ENCODE measurements around the gene CFC1B.
"Not testable (repeated sequence)": the region's sequence is repeated elsewhere in the genome, so short reads cannot be mapped to it uniquely, and the experiment has no call there.

Gene CFC1B

GRCh38 chr2:130571929-130572328, 50.9 kb downstream of the CFC1B start:
- not testable (repeated sequence) for H3K27ac ChIP-seq

- H3K27ac ChIP-seq, result not testable (repeated sequence)
These were observed 53.2 kb downstream of the CFC1B start for GRCh38 chr2:130574230-130574629.

GRCh38 chr2:130576209-130576784, 55.3 kb downstream of the CFC1B start:
- H3K27ac ChIP-seq, result not testable (repeated sequence)

GRCh38 chr2:130577559-130577958, 56.5 kb downstream of the CFC1B start:
- H3K27ac ChIP-seq, result not testable (repeated sequence)
